Neural crest cell (in vitro differentiated cells): ENCODE measurements around the gene CCR7. TPM values are rescaled to one million over a fixed set of nuclear protein-coding genes. Genes with fewer than 3 reads are reported as not detected.

Source experiments
- DNase-seq: peaks from one replicate; pipeline ENCODE4 v3.0.0; 2021; ENCODE audit warnings: low read depth, mixed read lengths, low spot score
- H3K27ac Mint-ChIP-seq: one replicate; pipeline ENCODE4 v1.8.0; 2021; ENCODE audit warnings: mild to moderate bottlenecking, mixed read lengths; ENCODE audit not compliant: unreplicated experiment
- H3K27me3 Mint-ChIP-seq: 2 replicates; pipeline ENCODE4 v1.8.0; 2021; ENCODE audit warnings: low read depth, mild to moderate bottlenecking, mixed read lengths
- H3K36me3 Mint-ChIP-seq: 2 replicates; pipeline ENCODE4 v1.8.0; 2021; ENCODE audit warnings: low read depth, mild to moderate bottlenecking, mixed read lengths
- H3K4me1 Mint-ChIP-seq: 2 replicates; pipeline ENCODE4 v1.8.0; 2021; ENCODE audit warnings: mixed read lengths
- H3K4me3 Mint-ChIP-seq: one replicate; pipeline ENCODE4 v1.8.0; 2021; ENCODE audit warnings: mild to moderate bottlenecking, mixed read lengths
- H3K9me3 Mint-ChIP-seq: 2 replicates; pipeline ENCODE4 v1.8.0; 2021; ENCODE audit warnings: mixed read lengths
- CTCF ChIP-seq: fragments of 200-600 bp; sonication (generic); conservative IDR thresholded peaks from 2 replicates; pipeline ENCODE4 v1.5.0; 2021; ENCODE audit warnings: antibody characterized with exemption, mild to moderate bottlenecking
- total RNA-seq: library from RNA; stranded (reverse); gene quantifications from 2 replicates; pipeline ENCODE4 v1.2.1, GENCODE V29; 2021

CCR7 gene
- total RNA-seq, 1 donor from 2014 or later: 0.33 TPM

- DNase-seq: no peak
- Mint-ChIP-seq H3K27me3 (peaks cover 39% of the 10 kb centered on the region), H3K4me3 (no peak overlapping the region), H3K27ac (no peak overlapping the region), H3K36me3 (no peaks in the 10 kb centered on the region), H3K9me3 (no peaks in the 10 kb centered on the region), H3K4me1 (no peaks in the 10 kb centered on the region)
- TF ChIP-seq CTCF: no peak
Measured at GRCh38 chr17:40610359-40610758, 45.1 kb upstream of the CCR7 start.

- H3K27ac Mint-ChIP-seq: no peak overlapping the region
- no peak for DNase-seq
- H3K27me3 Mint-ChIP-seq: peaks cover 25% of the 10 kb centered on the region
Measured at GRCh38 chr17:40608061-40608581, 42.8 kb upstream of the CCR7 start.

GRCh38 chr17:40607641-40608040, 42.4 kb upstream of the CCR7 start:
- H3K4me3 Mint-ChIP-seq: no peak overlapping the region
- TF ChIP-seq CTCF: no peak
- no peak overlapping the region for H3K27ac Mint-ChIP-seq
- H3K36me3 Mint-ChIP-seq: no peaks in the 10 kb centered on the region
- H3K9me3 Mint-ChIP-seq: no peaks in the 10 kb centered on the region
- H3K27me3 Mint-ChIP-seq: peaks cover 22% of the 10 kb centered on the region
- no peak for DNase-seq
- no peaks in the 10 kb centered on the region for H3K4me1 Mint-ChIP-seq

More at GRCh38 chr17:40608061-40608581, 42.8 kb upstream of the CCR7 start:
- no peaks in the 10 kb centered on the region for H3K9me3 Mint-ChIP-seq
- no peak overlapping the region for H3K4me3 Mint-ChIP-seq
- no peak for TF ChIP-seq CTCF
- H3K36me3 Mint-ChIP-seq: no peaks in the 10 kb centered on the region
- no peaks in the 10 kb centered on the region for H3K4me1 Mint-ChIP-seq

- H3K9me3 Mint-ChIP-seq: no peaks in the 10 kb centered on the region
- DNase-seq: no peak
- H3K27ac Mint-ChIP-seq: no peak overlapping the region
- no peaks in the 10 kb centered on the region for H3K36me3 Mint-ChIP-seq
- no peaks in the 10 kb centered on the region for H3K4me1 Mint-ChIP-seq
- H3K27me3 Mint-ChIP-seq: peaks cover 15% of the 10 kb centered on the region
- TF ChIP-seq CTCF: no peak
- H3K4me3 Mint-ChIP-seq: no peak overlapping the region
Measured at GRCh38 chr17:40606548-40607353, 41.5 kb upstream of the CCR7 start.

- Mint-ChIP-seq H3K4me1 (no peaks in the 10 kb centered on the region), H3K27me3 (peaks cover 3% of the 10 kb centered on the region), H3K9me3 (no peaks in the 10 kb centered on the region), H3K36me3 (no peaks in the 10 kb centered on the region), H3K27ac (no peak overlapping the region), H3K4me3 (no peak overlapping the region)
- no peak for DNase-seq
- no peak for TF ChIP-seq CTCF
Measured at GRCh38 chr17:40605306-40605705, 40.0 kb upstream of the CCR7 start.
